ENCODE data around the gene P3H2. TPM values are rescaled to one million over a fixed set of nuclear protein-coding genes. Genes with fewer than 3 reads are reported as not detected.

Gene P3H2
- total RNA-seq, 1 donor from 2014 or later, result not detected

DNA sequence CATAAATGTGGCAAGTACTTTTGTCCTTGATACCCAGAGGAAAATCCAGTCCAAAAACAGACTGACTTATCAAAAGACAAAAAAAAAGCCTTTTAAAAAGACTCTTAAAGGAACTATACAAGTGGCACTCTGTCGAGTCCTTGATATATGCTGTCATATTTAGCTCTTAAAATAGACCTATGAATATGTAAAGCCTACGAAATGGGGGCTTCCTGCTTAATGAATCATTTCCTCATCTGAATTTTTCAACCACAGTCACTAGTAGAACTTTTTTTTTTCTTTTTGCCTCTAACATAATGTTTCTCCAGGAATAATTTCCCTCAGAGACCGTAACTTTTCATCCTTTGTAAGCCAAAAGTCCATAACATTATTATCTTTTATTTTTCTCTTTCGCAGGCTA lies 95.8 kb downstream of the P3H2 start:
- intact Hi-C loops (cut with micrococcal nuclease), result no loop called here
- DNase-seq (no peak), ATAC-seq (ENCODE audit: low read depth) (no peak)
- POLR2A ChIA-PET, result no interaction called here
- H3K27ac Mint-ChIP-seq, result no peak overlapping the region
- H3K36me3 Mint-ChIP-seq (ENCODE audit: low read depth), result no peaks in the 10 kb centered on the region
- H3K4me3 Mint-ChIP-seq, result no peak overlapping the region
- TF ChIP-seq, protein P1, sequence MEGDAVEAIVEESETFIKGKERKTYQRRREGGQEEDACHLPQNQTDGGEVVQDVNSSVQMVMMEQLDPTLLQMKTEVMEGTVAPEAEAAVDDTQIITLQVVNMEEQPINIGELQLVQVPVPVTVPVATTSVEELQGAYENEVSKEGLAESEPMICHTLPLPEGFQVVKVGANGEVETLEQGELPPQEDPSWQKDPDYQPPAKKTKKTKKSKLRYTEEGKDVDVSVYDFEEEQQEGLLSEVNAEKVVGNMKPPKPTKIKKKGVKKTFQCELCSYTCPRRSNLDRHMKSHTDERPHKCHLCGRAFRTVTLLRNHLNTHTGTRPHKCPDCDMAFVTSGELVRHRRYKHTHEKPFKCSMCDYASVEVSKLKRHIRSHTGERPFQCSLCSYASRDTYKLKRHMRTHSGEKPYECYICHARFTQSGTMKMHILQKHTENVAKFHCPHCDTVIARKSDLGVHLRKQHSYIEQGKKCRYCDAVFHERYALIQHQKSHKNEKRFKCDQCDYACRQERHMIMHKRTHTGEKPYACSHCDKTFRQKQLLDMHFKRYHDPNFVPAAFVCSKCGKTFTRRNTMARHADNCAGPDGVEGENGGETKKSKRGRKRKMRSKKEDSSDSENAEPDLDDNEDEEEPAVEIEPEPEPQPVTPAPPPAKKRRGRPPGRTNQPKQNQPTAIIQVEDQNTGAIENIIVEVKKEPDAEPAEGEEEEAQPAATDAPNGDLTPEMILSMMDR (IDR thresholded peaks at IDR 0.05), result no peak
- H3K27me3 Mint-ChIP-seq, result peaks cover 6% of the 10 kb centered on the region
- H3K9me3 Mint-ChIP-seq, result peaks cover 3% of the 10 kb centered on the region
- CTCF ChIA-PET, result no interaction called here
- no peaks in the 10 kb centered on the region for H3K4me1 Mint-ChIP-seq

- no peaks in the 10 kb centered on the region for H3K4me1 Mint-ChIP-seq
- H3K9me3 Mint-ChIP-seq, result peaks cover 3% of the 10 kb centered on the region
- ChIA-PET CTCF (no interaction called here), POLR2A (no interaction called here)
- no peak for ATAC-seq (ENCODE audit: low read depth)
- no peak overlapping the region for H3K27ac Mint-ChIP-seq
- intact Hi-C loops (cut with micrococcal nuclease), result no loop called here
- TF ChIP-seq, protein P1 (IDR thresholded peaks at IDR 0.05), result no peak
- no peak for DNase-seq
- no peaks in the 10 kb centered on the region for H3K36me3 Mint-ChIP-seq (ENCODE audit: low read depth)
- H3K4me3 Mint-ChIP-seq, result no peak overlapping the region
- H3K27me3 Mint-ChIP-seq, result peaks cover 6% of the 10 kb centered on the region
Observed at GRCh38 chr3:190019844-190020243, 100.9 kb downstream of the P3H2 start.

DNA sequence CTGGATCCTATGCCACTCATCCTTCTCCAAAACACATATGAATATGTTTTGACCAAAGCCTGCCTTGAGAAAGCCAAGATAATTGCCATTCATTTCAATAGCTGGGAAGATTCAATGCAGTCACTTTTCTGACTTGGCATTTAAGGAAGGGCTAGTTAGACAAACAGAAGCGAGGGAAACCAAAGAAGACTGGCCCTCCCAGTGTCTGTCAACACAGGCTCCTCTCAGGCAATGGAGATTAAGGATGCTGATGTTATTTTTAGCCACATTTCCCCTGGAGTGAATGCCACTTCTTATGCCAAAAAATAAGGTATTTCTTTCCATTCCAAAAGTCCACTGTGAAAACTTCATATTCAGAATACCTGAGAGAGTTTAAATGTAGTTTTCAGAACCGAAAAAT lies 101.7 kb downstream of the P3H2 start:
- Mint-ChIP-seq H3K27ac (no peak overlapping the region), H3K27me3 (peaks cover 6% of the 10 kb centered on the region), H3K4me3 (no peak overlapping the region), H3K4me1 (no peaks in the 10 kb centered on the region), H3K36me3 (ENCODE audit: low read depth) (no peaks in the 10 kb centered on the region), H3K9me3 (peaks cover 3% of the 10 kb centered on the region)
- POLR2A ChIA-PET, result no interaction called here
- TF ChIP-seq, protein P1 (IDR thresholded peaks at IDR 0.05), result no peak
- no peak for ATAC-seq (ENCODE audit: low read depth)
- CTCF ChIA-PET, result no interaction called here
- no peak for DNase-seq
- intact Hi-C loops (cut with micrococcal nuclease), result no loop called here

GRCh38 chr3:190018460-190018859 lies 102.2 kb downstream of the P3H2 start:
- POLR2A ChIA-PET, result no interaction called here
- CTCF ChIA-PET, result no interaction called here
- H3K36me3 Mint-ChIP-seq (ENCODE audit: low read depth), result no peaks in the 10 kb centered on the region
- no peak overlapping the region for H3K27ac Mint-ChIP-seq
- DNase-seq, result no peak
- intact Hi-C loops (cut with micrococcal nuclease), result no loop called here
- ATAC-seq (ENCODE audit: low read depth), result no peak
- peaks cover 3% of the 10 kb centered on the region for H3K9me3 Mint-ChIP-seq
- TF ChIP-seq, protein P1 (IDR thresholded peaks at IDR 0.05), result no peak
- no peaks in the 10 kb centered on the region for H3K4me1 Mint-ChIP-seq
- peaks cover 4% of the 10 kb centered on the region for H3K27me3 Mint-ChIP-seq
- no peak overlapping the region for H3K4me3 Mint-ChIP-seq

DNA sequence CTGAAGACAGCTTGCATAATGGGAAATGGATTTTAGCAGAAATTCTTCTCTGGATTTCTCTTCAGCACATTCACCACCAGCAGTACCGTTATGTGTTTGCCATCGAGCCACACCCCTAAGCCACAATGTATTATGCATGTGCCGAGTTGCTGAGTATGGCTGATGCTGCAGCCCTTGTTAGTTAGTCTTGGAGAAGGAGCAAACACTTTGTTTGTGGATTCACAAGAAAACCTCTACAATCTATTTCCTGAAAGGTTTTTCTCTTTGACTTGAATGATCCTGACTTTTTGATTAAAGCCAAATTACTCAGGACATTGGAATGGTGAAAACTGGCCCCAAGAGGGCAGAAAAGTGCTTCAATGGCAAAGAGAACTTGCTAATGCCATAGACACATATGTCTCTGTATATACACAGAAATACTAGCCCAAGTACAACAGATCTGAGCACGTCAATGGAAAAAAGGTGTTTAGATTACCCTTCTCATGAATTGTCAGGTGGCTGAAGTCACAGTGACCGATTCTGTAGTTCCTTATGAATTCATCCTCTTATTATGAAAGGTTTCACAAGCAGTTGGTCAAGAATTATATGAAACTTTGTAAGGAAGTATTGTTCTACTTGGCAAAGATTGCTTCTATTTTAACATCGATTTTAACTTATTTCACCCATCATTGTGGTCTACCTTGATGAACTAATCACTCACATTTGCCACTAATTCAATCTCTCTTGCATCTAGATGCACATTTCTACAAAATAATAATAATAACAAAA lies 103.0 kb downstream of the P3H2 start:
- CTCF ChIA-PET, result no interaction called here
- no peak for DNase-seq
- no peaks in the 10 kb centered on the region for H3K36me3 Mint-ChIP-seq (ENCODE audit: low read depth)
- TF ChIP-seq, protein P1 (IDR thresholded peaks at IDR 0.05), result no peak
- H3K27ac Mint-ChIP-seq, result no peak overlapping the region
- no peaks in the 10 kb centered on the region for H3K4me1 Mint-ChIP-seq
- POLR2A ChIA-PET, result no interaction called here
- H3K4me3 Mint-ChIP-seq, result no peak overlapping the region
- intact Hi-C loops (cut with micrococcal nuclease), result no loop called here
- no peaks in the 10 kb centered on the region for H3K9me3 Mint-ChIP-seq
- no peak for ATAC-seq (ENCODE audit: low read depth)
- peaks cover 4% of the 10 kb centered on the region for H3K27me3 Mint-ChIP-seq
